Measurements from ENCODE around the gene CMTM3. TPM values are rescaled to one million over a fixed set of nuclear protein-coding genes. Genes with fewer than 3 reads are reported as not detected.
"Not testable (repeated sequence)": the region's sequence is repeated elsewhere in the genome, so short reads cannot be mapped to it uniquely, and the experiment has no call there.

The CMTM3 gene
- polyA plus RNA-seq, 3 donors: 53.5 to 70.2 (median 65.5) TPM

- DNase-seq: peak; percentile 30
Observed at GRCh38 chr16:66578651-66579531, 25.6 kb upstream of the CMTM3 start, which contains the start of gene CMTM2. Gene CMTM2, plus strand, starts transcription at chr16:66579463. Its CDS starts 145 bp downstream, at chr16:66579608.

DNA sequence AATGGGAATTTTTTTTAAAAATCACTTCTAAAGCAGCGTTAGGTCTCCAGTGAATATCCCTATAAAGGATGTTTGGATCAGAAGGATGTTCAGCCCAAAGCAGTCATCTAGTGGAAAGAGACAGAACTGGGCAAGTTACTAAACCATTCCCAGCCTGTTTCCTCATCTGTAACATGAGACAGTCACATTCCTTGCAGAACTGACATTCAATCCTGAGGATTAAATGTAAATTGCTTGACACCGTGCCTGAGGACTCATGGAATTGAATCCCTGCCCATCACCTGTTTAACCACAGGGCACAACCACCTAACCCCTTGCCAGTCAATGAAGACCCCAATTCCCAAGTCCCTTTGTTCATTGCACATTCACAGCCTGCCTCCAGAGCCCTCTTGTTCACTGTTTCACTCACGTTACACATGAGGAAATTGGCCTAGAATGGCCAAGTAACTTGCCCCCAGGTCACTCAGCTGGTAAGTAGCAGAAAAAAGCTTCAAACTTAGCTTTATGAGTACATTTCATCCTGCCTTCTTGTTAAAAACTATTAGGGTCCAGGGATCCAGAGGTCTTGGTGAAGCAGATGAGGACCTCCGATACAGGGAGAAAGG is 23.8 kb upstream of the CMTM3 start:
- DNase-seq: peak; percentile 29

DNA sequence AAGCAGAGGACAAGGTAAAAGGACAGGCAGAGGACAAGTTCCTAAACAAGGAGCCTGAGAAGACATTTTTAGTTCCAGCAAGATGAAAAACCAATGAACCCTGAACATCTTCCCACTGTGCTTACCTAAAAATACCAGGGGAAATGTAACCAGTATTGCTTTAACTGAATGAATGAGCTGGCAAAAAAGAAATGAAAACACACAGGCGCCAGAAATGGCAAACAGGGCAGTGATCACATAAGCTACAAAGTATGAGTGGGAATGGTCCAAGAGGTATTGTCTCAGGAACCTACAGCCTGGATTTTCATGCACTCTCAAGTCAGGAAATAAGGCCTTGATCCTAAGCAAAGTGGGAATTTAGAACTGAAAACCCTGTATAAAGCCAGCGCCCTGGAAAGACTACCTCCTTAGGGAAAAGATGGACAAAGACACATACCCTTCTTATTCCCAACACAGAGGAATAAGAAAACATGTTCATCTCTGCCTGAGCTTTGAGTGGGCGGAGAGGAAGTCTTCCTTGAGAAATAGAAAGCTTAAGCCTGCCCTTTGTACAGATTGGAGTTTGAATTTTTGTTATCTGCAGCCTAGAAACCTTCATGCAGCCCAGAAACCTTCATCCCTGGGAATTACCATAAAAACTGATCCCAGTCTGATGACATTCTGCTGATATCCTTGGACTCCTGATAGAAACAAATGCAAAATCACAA is 23.1 kb upstream of the CMTM3 start:
- no peak for DNase-seq

GRCh38 chr16:66585481-66586239 is 18.8 kb upstream of the CMTM3 start:
- DNase-seq: no peak

DNA sequence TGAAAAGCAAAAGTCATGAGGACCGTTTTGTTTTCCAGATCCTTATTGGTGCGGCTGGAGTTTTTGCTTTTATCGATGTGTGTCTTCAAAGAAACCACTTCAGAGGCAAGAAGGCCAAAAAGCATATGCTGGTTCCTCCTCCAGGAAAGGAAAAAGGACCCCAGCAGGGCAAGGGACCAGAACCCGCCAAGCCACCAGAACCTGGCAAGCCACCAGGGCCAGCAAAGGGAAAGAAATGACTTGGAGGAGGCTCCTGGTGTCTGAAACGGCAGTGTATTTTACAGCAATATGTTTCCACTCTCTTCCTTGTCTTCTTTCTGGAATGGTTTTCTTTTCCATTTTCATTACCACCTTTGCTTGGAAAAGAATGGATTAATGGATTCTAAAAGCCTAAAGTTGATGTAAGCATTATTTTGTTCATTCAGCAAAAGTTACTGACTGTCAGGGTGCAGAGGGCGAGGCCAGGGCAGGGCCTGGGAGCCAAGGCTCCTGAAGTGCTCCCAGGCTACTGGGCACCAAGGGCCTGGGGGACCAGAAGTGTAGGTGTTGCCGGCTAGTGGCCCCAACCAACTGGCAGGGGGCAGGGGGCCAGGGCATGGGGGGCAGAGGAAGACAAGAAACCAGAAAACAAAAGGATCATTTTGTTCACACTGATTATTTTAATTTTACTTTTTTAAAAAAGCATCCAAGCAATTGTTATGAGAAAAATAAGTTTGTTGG is 16.5 kb upstream of the CMTM3 start:
- DNase-seq: no peak

DNA sequence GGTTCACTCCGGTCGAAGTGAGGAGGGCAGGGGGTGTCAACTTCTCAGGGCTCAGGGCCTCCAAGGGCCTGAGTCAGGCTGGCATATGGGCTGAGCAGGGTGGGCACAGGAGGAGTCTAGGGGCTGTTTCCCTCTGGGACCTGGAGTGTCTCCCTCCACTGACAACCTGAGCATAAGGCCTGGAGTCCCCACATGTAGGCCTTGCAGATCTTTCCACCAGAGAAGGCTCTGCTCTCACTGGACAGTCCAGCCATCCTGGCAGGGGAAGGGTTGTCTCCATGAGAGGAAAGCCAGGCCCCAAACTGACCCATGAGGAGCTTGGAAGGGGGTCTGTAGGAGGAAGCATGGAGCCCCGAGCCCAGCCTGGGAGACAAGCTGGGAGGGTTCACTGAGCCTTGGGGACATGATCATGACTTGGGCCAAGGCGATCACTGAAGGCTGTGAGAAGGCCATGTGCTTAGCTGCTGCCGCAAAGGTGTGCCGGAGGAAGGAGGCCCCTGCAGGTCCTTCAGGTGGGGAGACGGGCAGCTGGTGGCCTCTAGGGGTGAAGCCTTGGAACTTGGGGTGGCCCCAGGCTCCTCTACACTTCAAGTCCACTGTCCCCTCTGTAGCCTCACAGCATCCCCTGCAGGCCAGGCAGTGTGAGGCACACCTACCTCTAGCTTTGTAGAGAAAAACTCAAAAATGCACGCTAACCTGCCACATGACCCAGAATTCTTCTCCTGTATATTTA is 15.4 kb upstream of the CMTM3 start:
- no peak for DNase-seq

DNA sequence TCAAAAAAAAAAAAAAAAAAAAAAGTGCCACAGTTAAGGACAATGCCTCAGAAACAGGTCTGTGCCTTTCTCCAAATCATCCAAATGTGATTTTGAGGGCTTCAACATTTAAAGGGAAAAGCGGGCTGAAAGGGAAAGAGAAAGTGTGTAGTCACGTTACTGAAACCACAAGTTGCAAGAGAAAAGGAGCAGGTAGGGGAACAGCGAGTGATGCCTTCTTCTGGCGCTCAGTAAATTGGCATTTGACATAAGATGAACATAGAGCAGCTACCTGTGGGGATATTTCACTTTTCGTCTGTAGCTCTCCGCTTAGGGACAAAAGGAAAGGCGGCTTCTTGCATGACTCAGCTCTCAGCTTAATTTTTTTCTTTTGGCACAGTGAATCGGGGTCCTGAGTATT is 14.2 kb upstream of the CMTM3 start:
- no peak for DNase-seq

DNA sequence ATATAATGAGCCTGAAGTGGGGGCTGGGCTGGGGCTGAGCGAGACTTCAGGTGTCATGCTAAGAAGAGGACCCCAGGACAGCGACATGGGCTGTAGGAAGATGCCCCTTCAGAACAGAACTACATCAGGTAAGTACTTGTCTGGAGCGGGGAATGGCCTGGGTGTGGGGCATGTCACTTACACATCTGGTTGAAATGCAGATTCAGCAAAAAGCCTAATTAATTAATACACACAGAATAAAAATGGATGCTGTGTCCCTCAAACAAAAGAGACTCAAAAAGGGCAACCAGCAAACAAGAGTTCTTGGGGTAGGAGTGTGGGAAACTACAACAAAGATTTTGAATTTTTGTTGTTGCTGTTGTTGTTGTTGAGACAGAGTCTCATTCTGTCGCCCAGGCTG is 13.5 kb upstream of the CMTM3 start:
- DNase-seq: no peak

- no peak for DNase-seq
Observed at GRCh38 chr16:66592241-66592640, 12.3 kb upstream of the CMTM3 start.

- DNase-seq: no peak
Observed at GRCh38 chr16:66592814-66593213, 11.7 kb upstream of the CMTM3 start.

DNA sequence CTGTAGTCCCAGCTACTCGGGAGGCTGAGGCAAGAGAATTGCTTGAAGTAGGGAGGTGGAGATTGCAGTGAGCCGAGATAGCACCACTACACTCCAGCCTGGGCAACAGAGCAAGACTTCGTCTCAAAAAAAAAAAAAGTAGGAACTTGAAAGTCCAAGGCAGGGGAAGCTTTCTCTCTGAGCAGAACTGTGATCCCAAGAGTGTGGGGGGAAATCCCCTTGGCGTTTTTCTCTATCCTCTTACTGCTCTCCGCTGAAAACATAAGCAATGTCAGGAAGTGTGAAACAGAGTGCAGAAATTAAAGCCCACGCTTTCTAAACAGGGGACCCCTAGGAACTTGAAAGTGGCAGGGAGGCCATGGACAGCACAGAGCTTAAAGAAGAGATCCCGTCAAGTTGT is 9.8 kb upstream of the CMTM3 start:
- no peak for DNase-seq

GRCh38 chr16:66596559-66596958 is 7.9 kb upstream of the CMTM3 start:
- DNase-seq: not testable (repeated sequence)

DNA sequence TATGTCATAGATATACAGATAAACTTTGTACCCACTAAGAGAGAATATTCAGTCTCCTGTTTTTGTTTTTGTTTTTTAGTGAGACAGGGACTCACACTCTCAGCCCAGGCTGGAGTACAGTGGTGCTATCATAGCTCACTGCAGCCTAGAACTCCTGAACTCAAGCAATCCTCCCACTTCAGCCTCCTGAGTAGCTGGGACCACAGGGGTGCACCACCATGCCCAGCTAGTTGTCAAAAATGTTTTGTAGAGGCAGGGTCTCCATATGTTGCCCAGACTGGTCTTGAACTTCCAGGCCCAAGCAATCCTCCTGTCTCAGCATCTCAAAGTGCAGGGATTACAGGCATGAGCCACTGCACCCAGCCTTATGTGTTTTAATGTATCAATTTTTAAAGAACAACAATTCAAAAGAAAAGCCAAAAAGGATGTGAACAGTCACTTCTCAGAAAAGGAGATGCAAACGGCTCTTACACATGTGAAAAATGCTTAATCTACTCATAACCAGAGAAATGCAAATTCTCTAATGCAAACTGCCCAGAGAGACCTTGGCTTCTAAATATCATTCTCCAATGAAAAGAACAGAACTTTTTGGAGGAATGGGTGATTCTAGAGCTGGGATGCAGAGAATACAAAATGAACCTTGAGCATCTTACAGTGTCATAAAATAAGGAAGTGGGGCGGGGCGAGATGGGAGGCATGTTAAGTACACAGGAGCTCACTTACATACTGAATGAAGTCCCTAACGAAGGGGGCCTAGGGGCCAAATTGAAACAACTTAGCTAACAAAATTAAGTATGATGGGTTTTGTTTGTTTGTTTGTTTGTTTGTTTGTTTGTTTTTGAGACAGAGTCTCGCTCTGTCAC is 7.3 kb upstream of the CMTM3 start:
- DNase-seq: no peak

GRCh38 chr16:66598111-66598510 is 6.4 kb upstream of the CMTM3 start:
- no peak for DNase-seq

GRCh38 chr16:66599726-66600125 is 4.8 kb upstream of the CMTM3 start:
- DNase-seq: no peak

- no peak for DNase-seq
Observed at GRCh38 chr16:66600477-66600876, 4.0 kb upstream of the CMTM3 start.

- no peak for DNase-seq
Observed at GRCh38 chr16:66601471-66601870, 3.0 kb upstream of the CMTM3 start.

GRCh38 chr16:66603537-66604375 is 748 bp upstream of the CMTM3 start:
- peak; percentile 79 for DNase-seq
